ENCODE data around the gene FXN.

DNA sequence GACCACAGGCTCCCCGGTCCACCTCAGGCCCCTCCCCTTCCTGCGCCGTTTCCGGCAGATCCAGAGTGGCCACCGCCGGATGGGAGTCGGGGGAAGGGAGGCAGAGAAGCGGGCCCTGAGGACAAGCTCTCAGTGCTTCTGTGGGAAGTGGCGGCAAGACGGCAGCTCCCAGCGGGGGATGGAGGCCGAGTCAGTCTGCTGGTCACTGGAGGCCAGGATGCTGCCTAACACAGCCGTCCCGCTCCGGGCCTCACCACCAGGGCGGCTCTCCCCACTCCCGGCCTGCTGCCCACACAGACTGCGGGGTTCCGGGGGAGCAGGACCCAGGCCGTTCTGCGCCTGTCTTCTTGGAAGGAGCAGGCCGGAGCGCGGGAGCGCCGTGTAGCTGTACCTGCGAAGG lies 31.4 kb downstream of the FXN start:
- TF ChIP-seq, protein P1, sequence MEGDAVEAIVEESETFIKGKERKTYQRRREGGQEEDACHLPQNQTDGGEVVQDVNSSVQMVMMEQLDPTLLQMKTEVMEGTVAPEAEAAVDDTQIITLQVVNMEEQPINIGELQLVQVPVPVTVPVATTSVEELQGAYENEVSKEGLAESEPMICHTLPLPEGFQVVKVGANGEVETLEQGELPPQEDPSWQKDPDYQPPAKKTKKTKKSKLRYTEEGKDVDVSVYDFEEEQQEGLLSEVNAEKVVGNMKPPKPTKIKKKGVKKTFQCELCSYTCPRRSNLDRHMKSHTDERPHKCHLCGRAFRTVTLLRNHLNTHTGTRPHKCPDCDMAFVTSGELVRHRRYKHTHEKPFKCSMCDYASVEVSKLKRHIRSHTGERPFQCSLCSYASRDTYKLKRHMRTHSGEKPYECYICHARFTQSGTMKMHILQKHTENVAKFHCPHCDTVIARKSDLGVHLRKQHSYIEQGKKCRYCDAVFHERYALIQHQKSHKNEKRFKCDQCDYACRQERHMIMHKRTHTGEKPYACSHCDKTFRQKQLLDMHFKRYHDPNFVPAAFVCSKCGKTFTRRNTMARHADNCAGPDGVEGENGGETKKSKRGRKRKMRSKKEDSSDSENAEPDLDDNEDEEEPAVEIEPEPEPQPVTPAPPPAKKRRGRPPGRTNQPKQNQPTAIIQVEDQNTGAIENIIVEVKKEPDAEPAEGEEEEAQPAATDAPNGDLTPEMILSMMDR (IDR thresholded peaks at IDR 0.05), result no peak
- no peak for TF ChIP-seq POLR2A (IDR thresholded peaks at IDR 0.05)

Data from breast epithelium (tissue), 3 donors.